GM12864 (cell line): ENCODE data around the gene POLR2M.

ENCODE experiments used
- DNase-seq: peaks from one replicate; pipeline ENCODE4 v3.0.0-alpha.2; 2011; ENCODE audit warnings: low read depth
- H3K4me3 ChIP-seq: 2 replicates; pipeline ENCODE4 v1.5.1; 2011; ENCODE audit warnings: mild to moderate bottlenecking, low read depth, low read length, control low read depth
- TF ChIP-seq, protein P1 (sequence below): IDR thresholded peaks from 2 replicates; pipeline ENCODE4 v1.5.1; 2011; ENCODE audit warnings: low read depth, mild to moderate bottlenecking, moderate library complexity, low read length, control low read depth, inconsistent platforms; ENCODE audit errors: missing control alignments

Gene POLR2M

DNA sequence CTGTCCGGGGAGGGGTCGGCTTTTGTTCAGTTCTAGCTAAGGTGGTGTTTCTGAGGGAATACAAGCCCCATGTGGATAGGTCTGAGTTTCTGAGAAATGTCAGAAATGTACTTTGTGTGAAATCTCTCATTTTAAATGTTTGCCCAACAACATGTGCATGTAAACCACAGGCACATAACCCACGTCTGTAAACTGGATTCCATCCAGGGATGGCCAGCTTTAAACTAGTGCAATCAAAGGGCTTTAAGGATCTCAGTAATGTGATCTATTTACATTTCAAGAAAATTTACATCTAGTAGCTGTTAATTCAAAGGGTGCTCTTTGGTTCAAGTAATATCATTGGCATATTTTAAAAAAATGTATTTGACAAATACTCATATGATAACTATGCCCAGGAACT, 52.0 kb downstream of the POLR2M start:
- no peak overlapping the region for H3K4me3 ChIP-seq
- no peak for DNase-seq
- TF ChIP-seq, protein P1, sequence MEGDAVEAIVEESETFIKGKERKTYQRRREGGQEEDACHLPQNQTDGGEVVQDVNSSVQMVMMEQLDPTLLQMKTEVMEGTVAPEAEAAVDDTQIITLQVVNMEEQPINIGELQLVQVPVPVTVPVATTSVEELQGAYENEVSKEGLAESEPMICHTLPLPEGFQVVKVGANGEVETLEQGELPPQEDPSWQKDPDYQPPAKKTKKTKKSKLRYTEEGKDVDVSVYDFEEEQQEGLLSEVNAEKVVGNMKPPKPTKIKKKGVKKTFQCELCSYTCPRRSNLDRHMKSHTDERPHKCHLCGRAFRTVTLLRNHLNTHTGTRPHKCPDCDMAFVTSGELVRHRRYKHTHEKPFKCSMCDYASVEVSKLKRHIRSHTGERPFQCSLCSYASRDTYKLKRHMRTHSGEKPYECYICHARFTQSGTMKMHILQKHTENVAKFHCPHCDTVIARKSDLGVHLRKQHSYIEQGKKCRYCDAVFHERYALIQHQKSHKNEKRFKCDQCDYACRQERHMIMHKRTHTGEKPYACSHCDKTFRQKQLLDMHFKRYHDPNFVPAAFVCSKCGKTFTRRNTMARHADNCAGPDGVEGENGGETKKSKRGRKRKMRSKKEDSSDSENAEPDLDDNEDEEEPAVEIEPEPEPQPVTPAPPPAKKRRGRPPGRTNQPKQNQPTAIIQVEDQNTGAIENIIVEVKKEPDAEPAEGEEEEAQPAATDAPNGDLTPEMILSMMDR, result no peak

DNA sequence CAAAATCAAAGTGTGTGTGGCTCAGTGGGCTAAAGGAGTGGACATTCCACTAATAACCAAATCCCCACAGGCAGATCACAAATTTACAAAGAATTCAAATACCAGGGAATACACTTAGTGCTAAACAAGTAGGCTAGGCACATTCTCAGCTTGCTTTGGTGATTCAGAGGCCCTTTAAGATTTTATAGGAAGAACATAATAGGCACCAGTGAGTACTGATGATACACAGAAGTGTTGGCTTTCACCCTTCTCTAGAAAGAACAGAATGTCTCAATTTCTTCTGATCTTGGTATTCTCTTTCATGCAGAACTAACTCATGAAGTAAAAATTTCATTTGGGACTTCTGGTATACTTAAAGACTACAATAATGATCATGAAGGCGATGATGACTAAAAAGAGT, 55.0 kb downstream of the POLR2M start:
- TF ChIP-seq, protein P1, result no peak
- DNase-seq, result no peak
- no peak overlapping the region for H3K4me3 ChIP-seq

DNA sequence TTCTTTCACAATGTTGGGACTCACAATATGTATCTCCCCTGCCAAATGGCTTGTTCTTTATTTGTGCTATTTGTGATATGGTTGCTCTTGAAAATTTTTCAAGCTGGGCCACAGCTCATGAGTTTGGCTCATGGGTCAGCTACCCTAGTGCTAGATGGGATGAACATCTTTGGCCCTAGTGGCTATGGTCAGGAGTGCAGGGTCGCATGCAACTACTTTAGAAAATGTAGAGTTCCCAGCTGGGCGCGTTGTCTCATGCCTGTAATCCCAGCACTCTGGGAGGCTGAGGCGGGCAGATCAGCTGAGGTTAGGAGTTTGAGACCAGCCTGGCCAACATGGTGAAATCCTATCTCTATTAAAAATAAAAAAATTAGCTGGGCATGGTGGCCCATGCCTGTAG, 55.8 kb downstream of the POLR2M start:
- H3K4me3 ChIP-seq, result no peak overlapping the region
- no peak for DNase-seq
- TF ChIP-seq, protein P1, result peak; percentile 14

DNA sequence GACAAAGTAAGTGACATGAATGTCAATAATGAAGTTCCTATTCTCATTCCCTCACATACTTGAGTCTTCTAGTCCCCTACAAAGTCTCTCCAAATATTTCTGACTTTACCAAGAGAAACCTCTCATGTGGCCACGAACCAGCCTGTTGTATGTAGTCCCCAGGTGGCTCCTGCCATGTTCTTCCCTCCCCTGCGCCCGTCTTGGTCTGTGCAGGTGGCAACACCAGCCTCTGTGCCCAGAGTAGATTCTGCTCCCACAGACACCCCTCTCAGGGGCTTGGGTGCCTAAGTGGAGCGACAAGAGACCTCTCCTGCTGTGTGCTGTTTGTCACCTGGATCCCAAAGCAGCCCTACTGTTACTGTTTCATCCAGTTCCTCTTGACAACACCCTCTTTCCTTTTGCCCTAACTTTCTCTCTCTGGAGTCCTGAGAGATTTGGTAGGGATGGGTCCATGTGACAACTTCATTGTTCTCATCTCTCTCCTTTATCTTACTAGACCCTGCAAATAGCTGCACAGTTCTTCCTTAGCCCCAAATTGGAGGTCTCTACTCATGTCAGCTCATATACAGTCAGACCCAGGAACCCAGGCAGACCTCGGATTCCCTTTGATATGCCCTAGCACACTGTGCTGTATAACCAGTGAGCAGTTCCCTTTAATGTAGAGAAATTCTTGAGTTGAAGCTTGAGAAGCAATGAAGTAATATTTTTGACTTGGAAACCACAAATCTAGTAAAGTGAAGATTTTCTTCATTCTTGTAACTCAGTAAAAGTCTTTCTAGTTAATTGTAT, 56.9 kb downstream of the POLR2M start:
- TF ChIP-seq, protein P1, result no peak
- H3K4me3 ChIP-seq, result no peak overlapping the region
- no peak for DNase-seq
